Right cardiac atrium (tissue), 5 donors: Measurements from ENCODE around the gene FBXL16. TPM values are rescaled to one million over a fixed set of nuclear protein-coding genes. Genes with fewer than 3 reads are reported as not detected.
"Not testable (repeated sequence)": the region's sequence is repeated elsewhere in the genome, so short reads cannot be mapped to it uniquely, and the experiment has no call there.

Experiments
- ATAC-seq, 2 donors: fragments of 200-7000 bp; cut with Tn5 transposase; one replicate each; pipeline versions ENCODE4 v1.8.0 to v1.9.1; 2020; ENCODE audit warnings: moderate library complexity in 2 of 2, mild to moderate bottlenecking in 1 of 2
- DNase-seq, 3 donors: peaks; one replicate each; pipeline ENCODE4 v3.0.0-alpha.2; 2020
- H3K27ac ChIP-seq: one replicate; pipeline ENCODE4 v1.5.1; 2013; ENCODE audit warnings: mild to moderate bottlenecking, low read length, control low read depth, moderate library complexity
- H3K27me3 ChIP-seq: one replicate; pipeline ENCODE4 v1.6.1; 2013; ENCODE audit not compliant: control insufficient read depth, insufficient read depth
- H3K4me1 ChIP-seq: one replicate; pipeline ENCODE4 v1.6.1; 2013; ENCODE audit warnings: low read length; ENCODE audit not compliant: control insufficient read depth, insufficient read depth
- H3K4me3 ChIP-seq: one replicate; pipeline ENCODE4 v1.5.1; 2013; ENCODE audit warnings: low read length, control low read depth
- H3K9me3 ChIP-seq: one replicate; pipeline ENCODE4 v1.6.1; 2013; ENCODE audit warnings: low read length; ENCODE audit not compliant: control insufficient read depth
- WGBS: extraction: QIAGEN DNeasy Blood & Tissue Kit; methylation state at CpG from one replicate; pipeline ENCODE4 v1.1.7; 2013; 5-methylcytosine and 5-hydroxymethylcytosine counted together
- intact Hi-C, 4 donors: fragments of 100-400 bp; cut with DNase I; formaldehyde crosslinking; loops; one replicate each; pipeline versions ENCODE4 v1.11.0 to v1.14.0; 2022 to 2023
- polyA plus RNA-seq: library from polyadenylated mRNA; stranded (reverse); fragments of 200-250 nt; gene quantifications from one replicate; pipeline ENCODE4 v1.2.3, GENCODE V29; 2013
- total RNA-seq, 4 donors: library from RNA; stranded (reverse); fragmentation: NEBNext Ultra II Directional; extraction: Animal tissue kit (Norgen Biotek cat#: 25700); gene quantifications; one replicate each; pipeline ENCODE4 v1.2.1, GENCODE V29; 2021
- donor health status: healthy with polysubstance abuse.
- donor health status: DM: no; HTN: yes; CAD: no.
- donor health status: DM: no; HTN: no; CAD: no.
- donor health status: DM: no; HTN: yes; CAD: no; lungs with severe emphysema.
- donor health status: DM: yes; HTN: yes; CAD: no.

FBXL16 gene
- total and polyA plus RNA-seq, 5 donors, result 0.19 to 0.38 (median 0.34) TPM

DNA sequence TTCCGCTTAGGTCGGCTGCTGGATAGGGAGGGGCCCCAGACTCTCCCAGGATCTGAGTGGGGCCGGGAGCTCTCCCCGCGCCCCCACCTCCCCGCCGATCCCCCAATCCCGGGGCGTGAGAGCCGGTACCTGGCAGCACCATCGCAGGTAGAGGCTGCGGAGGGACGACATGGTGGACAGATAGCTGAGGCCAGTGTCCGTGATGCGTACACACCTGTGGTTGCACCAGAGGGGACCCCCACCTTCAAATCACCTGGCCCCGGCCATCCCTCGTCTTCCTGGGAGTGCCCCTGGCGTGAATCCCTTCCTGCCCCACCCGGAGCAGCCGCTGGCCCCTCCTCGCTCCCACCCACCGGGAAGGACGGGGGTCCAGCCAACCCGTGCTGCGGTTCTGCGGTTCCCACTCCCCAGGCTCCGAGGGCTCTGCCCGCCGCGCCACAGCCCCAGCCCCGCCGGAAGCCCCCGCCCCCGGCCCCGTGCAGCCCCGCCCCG is 10.7 kb downstream of the FBXL16 start:
- no peaks in the 10 kb centered on the region for H3K9me3 ChIP-seq
- peak overlapping the region; percentile 8 for H3K4me3 ChIP-seq
- 1% methylated on average over 37 of the region's 37 CpGs for WGBS
- no peak overlapping the region for H3K27ac ChIP-seq
- ATAC-seq (no peak), DNase-seq (no peak)
- intact Hi-C loops, result no loop called here
- H3K27me3 ChIP-seq, result no peaks in the 10 kb centered on the region
- H3K4me1 ChIP-seq, result peaks cover 6% of the 10 kb centered on the region

DNA sequence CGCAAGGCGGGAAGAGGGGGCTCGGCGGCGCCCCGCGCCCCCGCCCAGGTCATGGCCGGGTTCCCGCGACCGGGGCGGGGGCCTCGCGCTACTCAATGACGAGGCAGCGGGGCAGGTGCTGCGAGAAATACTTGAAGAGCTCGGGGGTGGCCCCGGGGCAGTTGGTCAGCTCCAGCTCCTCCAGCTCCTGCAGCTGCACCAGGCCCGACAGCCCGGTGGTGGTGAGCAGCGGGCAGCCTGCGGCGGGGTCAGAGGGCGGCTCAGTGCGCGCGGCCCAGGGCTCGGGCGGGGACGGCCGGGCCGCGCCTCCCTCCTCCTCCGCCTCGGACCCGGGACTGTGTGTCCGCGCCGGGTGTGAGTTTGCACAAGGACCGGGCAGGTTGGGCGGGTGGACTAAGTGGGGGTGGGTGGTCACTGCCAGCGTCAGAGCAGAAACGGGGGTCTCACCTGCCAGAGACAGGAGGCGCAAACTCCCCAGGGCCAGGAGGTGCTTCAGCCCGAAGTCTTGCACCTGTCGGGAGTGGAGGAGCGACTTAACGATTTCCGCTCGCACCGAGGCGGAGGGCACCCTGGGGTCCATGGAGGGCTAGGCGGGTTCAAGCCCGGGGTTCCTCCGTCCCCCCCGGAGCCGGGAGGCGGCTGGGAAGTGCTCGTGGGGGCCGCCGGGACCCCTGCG is 11.3 kb downstream of the FBXL16 start:
- no peak overlapping the region for H3K4me3 ChIP-seq
- DNase-seq, result no peak
- H3K9me3 ChIP-seq, result no peaks in the 10 kb centered on the region
- no peak overlapping the region for H3K27ac ChIP-seq
- H3K4me1 ChIP-seq, result peaks cover 9% of the 10 kb centered on the region
- H3K27me3 ChIP-seq, result no peaks in the 10 kb centered on the region
- intact Hi-C loops, result no loop called here
- WGBS, result 3% methylated on average over 61 of the region's 64 CpGs
- ATAC-seq, result no peak

DNA sequence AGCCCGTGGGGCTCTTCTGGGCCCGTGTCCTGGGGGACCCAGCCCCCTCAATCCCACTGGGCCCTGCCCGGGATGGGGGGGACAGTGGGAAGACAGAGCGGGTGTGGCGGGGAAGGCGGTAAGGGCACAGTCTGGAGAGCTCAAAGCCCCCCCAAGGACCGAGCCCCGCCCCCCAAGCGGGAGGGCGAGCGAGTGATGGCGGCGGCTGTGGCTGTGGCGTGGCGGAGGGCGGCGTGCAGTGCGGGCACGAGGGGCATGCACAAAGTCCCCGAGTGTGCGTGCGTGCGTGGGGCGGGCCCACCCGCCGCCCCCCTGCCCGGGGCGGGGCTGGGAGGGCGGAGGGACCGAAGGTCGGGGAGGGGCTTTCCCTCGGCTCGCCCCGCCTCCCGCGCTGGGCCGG is 11.8 kb downstream of the FBXL16 start:
- DNase-seq (no peak), ATAC-seq (no peak)
- Histone ChIP-seq H3K27ac (no peak overlapping the region), H3K9me3 (no peaks in the 10 kb centered on the region), H3K27me3 (no peaks in the 10 kb centered on the region), H3K4me3 (no peak overlapping the region), H3K4me1 (peaks cover 10% of the 10 kb centered on the region)
- 9% methylated on average over 36 of the region's 37 CpGs for WGBS
- intact Hi-C loops, result no loop called here

DNA sequence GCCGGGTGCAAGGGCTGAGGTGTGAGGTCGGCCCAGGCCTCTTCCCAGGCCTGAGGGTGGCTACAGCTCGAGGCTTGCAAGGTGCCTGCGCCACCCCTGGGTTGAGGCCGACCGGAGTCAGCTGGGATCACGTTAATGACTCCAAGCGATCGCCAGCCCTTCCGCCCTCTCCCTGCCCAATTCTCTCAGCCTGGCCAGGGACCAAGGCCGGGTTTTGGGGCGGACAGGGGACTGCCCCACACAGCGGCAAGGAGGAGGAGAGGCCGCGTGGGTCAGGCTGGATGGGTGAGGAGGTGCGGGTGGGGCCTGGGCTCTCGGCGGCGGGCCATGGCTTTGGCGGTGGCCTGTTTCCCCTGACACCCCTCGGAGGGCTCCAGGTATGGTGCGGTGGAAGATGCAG is 12.2 kb downstream of the FBXL16 start:
- Histone ChIP-seq H3K4me1 (peaks cover 10% of the 10 kb centered on the region), H3K4me3 (no peak overlapping the region), H3K27me3 (no peaks in the 10 kb centered on the region), H3K27ac (no peak overlapping the region), H3K9me3 (no peaks in the 10 kb centered on the region)
- no peak for ATAC-seq
- 39% methylated on average over 22 of the region's 22 CpGs for WGBS
- DNase-seq, result no peak
- intact Hi-C loops, result no loop called here

DNA sequence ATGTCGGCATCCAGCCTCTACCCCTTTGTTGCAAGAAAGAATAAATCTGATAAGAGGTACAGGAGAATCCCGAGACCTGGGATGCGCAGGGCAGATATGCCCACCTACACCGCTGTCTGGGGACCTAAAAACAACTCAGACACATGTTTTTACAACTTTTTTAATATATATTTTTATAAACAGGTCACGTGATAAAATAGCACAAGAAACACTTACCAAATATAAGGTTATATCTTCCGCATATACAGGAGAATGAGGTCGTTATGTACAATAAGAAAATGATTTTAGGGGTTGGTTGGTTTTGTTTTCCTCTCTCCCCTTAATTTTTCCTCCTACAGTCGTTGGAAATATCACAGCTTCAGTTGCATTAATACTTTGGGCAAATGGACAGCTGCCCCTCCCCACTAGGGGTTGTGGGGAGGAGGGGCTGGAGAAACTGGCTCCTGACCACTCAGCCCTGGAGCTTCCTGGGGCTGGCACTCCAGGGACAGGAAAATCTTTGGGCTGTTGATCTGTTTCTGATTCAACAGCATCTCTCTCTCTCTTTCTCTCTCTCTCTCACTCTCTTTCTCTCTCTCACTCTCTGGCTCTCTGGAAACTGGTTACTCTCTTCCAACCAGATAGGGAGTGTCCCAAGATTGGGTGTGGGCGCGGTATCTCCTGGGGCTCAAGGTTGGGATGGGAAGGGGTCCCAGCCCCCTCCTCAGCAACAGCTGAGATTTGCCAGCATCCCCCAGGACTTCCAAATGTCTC is 13.1 kb downstream of the FBXL16 start:
- H3K27me3 ChIP-seq, result no peaks in the 10 kb centered on the region
- DNase-seq (no peak), ATAC-seq (no peak)
- WGBS, result 65% methylated on average over 10 of the region's 10 CpGs
- H3K4me3 ChIP-seq, result no peak overlapping the region
- intact Hi-C loops, result no loop called here
- peaks cover 10% of the 10 kb centered on the region for H3K4me1 ChIP-seq
- H3K9me3 ChIP-seq, result no peaks in the 10 kb centered on the region
- H3K27ac ChIP-seq, result no peak overlapping the region

DNA sequence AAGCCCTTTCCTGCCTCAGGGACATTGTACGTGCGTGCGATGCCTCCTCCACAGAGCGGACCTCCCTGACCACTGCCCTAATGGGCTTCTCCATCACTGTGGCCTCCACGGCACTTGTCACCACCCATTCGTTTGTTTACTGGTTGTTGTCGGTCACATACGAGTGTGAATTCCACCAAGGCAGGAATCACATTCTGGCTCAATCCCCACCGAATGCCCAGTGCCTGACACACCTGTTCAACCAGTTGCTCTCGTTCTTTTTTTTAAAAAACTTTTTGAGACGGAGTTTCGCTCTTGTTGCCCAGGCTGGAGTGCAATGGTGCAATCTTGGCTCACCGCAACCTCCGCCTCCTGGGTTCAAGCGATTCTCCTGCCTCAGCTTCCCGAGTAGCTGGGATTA is 14.4 kb downstream of the FBXL16 start:
- H3K4me1 ChIP-seq, result peaks cover 10% of the 10 kb centered on the region
- DNase-seq, H3K27ac ChIP-seq, H3K4me3 ChIP-seq, H3K9me3 ChIP-seq, intact Hi-C loops, H3K27me3 ChIP-seq, ATAC-seq: not testable (repeated sequence)
- 90% methylated on average over 16 of the region's 16 CpGs for WGBS

DNA sequence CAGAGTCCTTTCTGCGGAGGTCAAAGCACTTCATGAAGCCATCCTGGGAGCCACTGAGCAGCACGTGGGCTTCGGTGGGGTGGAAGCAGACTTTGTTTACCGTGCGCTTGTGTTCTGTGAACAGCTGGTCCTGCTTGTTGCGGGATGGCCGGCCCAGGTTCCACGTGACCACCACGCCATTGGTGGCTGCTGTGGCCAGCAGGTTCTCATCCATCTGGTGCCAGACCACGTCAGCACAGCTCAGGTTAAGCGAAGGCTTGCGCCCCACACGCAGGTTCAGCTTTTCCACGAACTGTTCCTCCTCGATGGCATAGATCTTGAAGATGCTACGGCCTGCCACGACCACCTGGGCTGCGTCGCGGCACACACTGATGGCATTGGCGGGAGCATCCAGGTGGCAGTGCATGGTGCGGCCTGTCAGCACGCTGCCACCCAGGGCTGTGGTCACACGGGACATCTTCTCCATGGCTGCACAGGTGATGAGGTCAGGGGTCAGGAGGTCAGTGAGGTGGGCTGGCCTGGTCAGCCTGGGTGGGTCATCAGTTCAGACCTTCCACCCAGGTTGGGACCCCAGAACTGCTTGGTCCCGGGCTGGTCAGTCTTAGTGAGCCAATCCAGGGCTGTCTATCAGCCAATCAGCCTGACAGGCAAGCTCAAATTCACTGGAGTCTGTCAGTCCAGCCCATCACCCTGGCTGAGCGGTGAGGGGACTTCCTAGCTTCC is 16.3 kb downstream of the FBXL16 start:
- Histone ChIP-seq H3K4me1 (peaks cover 5% of the 10 kb centered on the region), H3K9me3 (no peaks in the 10 kb centered on the region), H3K27ac (peak overlapping the region; percentile 61), H3K4me3 (peak overlapping the region; percentile 77), H3K27me3 (no peaks in the 10 kb centered on the region)
- ATAC-seq, result no peak
- no peak for DNase-seq
- intact Hi-C loops, result no loop called here
- WGBS, result 84% methylated on average over 26 of the region's 26 CpGs

DNA sequence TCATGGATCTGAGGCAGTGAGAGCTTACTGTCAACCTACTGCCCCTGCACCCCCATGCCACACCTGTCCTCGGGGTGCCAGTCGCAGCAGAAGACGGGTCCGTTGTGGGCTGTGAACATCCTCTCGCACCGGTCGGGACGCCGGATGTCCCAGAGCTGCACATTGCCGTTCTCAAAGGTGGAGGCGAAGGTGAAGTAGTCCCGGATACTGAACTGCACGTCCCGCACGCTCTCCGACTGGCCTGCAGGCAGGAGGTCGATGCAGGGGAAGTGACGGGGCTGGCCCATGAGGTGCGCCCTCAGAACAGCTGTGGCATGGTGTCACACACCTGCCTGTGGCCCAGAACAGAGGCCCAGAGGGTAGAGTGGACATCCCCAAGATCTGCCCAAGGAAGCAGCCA is 18.1 kb downstream of the FBXL16 start:
- intact Hi-C loops, result no loop called here
- no peak for ATAC-seq
- WGBS, result 91% methylated on average over 19 of the region's 19 CpGs
- DNase-seq, result no peak
- Histone ChIP-seq H3K27ac (no peak overlapping the region), H3K27me3 (no peaks in the 10 kb centered on the region), H3K4me3 (no peak overlapping the region), H3K9me3 (no peaks in the 10 kb centered on the region), H3K4me1 (peaks cover 5% of the 10 kb centered on the region)

DNA sequence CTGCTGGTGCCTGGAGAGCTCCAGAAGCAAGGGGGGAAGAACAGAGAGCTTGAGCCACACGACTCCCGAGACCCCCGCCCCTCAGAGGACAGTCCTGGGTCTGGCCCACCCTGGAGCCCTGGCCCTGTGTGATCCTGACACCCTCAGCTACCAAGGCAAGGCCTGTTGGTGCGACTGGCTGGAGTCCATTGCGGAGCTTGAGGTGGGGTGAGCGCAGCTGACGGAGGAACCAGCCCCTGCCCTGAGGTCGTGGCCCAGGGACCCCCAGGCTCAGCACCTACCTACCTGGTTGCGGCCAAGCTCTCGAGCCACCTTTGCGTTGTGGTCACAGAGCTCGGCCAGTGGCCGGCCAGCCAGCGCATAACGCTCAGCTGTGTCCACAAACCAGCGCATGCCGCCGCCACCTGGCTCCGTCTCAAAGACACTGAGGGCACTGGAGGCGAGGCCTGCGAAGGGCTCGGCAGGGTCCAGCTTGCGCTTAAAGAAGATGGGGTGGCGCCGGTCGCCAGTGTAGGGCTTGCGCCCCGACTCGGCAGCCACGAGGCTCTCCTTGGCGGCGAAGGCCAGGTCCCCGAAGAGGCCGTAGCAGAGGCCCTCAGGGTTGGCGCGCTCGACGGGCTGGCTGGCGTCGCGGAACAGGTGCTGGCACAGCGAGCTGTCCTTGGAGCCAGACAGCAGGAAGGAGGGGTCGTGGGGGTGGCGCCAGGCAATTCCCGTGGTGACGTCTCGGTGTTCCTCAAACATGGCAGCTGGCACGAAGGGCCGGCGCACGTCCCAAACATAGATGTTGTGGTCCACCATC is 18.9 kb downstream of the FBXL16 start:
- Histone ChIP-seq H3K27ac (no peak overlapping the region), H3K9me3 (no peaks in the 10 kb centered on the region), H3K4me1 (peaks cover 6% of the 10 kb centered on the region), H3K4me3 (no peak overlapping the region), H3K27me3 (no peaks in the 10 kb centered on the region)
- WGBS, result 94% methylated on average over 51 of the region's 51 CpGs
- intact Hi-C loops, result no loop called here
- no peak for ATAC-seq
- no peak for DNase-seq

DNA sequence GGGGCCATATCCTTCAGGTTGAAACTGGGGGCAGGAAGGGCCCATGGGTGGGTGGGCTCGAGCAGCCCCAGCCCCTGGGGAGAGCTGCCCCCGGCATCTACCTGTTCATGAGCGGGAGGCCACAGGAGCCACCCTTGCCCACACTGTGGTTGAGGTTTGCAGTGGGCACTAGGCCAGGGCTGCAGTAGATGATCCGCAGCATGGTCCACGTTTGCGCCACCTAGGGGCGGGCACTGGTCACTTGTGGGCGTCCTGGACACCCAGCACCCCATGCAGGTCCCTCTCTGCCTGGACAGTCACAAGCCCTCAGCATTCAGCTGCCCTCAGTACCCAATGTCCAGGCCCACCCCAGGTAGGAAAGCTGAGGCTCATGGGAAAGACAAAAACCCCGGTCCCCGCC is 19.6 kb downstream of the FBXL16 start:
- Histone ChIP-seq H3K27ac (no peak overlapping the region), H3K9me3 (no peaks in the 10 kb centered on the region), H3K27me3 (no peaks in the 10 kb centered on the region), H3K4me3 (no peak overlapping the region), H3K4me1 (peaks cover 12% of the 10 kb centered on the region)
- intact Hi-C loops, result no loop called here
- no peak for ATAC-seq
- DNase-seq, result peak in 1 of 3 donors; percentile 78
- 68% methylated on average over 10 of the region's 10 CpGs for WGBS
